Subcutaneous adipose tissue (tissue), 4 donors: Measurements from ENCODE around the gene SH3GL1. TPM values are rescaled to one million over a fixed set of nuclear protein-coding genes. Genes with fewer than 3 reads are reported as not detected.

Source experiments
- CTCF ChIP-seq: fragments of 450-650 bp; IDR thresholded peaks from one replicate; pipeline ENCODE4 v1.5.1; 2016; ENCODE audit warnings: low read depth, mild to moderate bottlenecking, control low read depth, antibody characterized with exemption, moderate library complexity
- total RNA-seq, 4 donors: library from RNA; depleted of rRNA; stranded (reverse); fragments of >200 nt; gene quantifications; one replicate each; pipeline ENCODE4 v1.1.0, GENCODE V29; 2016

SH3GL1 gene
- total RNA-seq, 4 donors from 2014 or later: 28.7 to 43.9 (median 36.4) TPM

DNA sequence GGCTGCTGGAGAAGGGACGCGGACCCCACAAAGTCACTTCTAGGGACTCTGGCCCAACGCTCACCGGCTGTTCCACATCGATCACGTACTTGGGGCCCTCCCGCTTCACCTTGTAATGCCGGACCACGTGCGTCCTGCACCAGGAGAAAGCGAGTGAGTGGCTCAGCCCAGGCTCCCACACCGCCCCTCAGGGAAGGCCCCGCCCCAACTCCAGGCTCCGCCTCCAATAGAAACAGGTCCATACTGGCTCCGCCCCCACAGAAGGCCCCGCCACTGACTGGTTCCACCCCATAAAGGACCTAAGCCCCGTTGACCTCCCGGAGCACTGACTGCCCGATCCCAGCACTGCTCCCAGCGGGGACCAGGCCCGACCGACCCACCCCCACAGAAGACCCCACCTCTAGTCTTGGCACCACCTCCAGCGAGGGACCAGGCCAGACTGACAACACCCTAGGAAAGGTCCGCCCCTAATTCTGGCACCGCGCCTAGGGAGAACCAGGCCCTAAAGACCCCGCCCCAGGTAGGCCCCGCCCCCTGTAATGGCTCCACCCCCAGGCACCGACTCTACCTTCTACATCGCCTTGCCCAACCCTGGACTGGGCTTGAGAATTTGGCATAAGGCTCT lies 73.0 kb downstream of the SH3GL1 start:
- TF ChIP-seq CTCF: no peak

- no peak for TF ChIP-seq CTCF
These were observed 73.5 kb downstream of the SH3GL1 start for GRCh38 chr19:4326837-4327251.

DNA sequence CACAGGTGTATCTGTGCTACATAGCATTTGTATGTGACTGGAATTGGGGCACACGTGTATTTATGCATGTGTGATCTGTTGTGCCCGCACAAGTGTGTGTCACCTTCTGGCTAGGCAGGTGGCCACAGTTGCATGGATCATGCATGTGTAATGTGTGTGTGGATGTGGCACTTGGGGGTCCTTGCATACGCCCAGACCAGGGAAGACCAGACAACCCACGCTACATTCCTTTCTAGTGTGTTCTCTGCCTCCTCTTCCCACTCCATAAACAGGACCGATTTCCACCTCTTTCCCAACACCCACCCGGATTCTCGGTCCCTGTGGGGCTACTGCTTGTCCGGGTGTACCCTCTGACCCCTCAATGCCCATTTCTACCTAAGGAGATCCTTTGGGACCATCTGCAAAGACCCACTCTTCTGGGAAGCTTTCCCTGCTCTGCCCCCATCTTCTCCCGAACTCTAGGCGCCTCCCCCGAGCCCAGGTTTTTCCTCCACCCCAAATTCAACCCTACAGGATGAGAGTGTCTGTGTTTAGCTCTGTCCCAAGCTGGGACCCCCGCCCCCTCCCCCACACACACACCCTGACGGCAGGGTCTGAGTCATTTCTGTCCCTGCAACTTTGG lies 74.0 kb downstream of the SH3GL1 start:
- TF ChIP-seq CTCF: no peak

DNA sequence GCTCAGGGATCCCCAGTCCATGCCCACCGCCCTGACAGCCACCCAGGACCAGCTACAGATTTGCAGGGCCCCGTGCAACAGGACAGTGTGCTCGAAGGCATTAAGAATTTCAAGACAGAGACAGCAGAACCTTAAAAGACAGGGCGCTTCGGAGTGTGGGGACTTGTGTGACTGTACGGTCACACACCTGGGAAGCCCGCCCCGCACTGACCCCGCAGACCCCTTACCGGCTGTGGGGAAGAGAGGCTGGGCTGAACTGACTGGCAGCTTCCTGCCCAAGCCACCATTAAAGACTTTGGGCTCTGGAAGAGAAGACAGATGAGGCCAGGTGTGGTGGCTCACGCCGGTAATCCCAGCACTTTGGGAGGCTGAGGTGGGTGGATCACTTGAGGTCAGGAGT lies 76.1 kb downstream of the SH3GL1 start:
- no peak for TF ChIP-seq CTCF

DNA sequence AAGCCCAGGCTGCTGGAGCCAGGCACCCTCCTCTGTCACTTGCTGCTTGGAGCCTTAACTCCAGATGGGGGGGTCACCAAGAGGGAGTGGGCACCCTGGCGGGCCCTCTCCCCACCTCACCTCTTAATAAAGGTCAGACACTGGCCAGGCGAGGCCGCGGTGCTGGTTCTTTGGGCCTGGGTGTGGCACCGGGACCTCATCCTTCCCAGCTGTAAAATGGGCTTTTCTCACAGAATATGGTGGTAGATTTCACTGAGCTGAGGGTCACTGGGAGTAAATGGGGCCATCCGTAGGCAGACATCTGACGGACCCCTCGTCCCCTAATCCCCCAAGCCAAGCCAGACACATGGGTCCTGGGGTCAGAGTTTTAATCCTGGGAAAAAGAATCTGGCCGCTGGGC lies 76.7 kb downstream of the SH3GL1 start:
- TF ChIP-seq CTCF: no peak

DNA sequence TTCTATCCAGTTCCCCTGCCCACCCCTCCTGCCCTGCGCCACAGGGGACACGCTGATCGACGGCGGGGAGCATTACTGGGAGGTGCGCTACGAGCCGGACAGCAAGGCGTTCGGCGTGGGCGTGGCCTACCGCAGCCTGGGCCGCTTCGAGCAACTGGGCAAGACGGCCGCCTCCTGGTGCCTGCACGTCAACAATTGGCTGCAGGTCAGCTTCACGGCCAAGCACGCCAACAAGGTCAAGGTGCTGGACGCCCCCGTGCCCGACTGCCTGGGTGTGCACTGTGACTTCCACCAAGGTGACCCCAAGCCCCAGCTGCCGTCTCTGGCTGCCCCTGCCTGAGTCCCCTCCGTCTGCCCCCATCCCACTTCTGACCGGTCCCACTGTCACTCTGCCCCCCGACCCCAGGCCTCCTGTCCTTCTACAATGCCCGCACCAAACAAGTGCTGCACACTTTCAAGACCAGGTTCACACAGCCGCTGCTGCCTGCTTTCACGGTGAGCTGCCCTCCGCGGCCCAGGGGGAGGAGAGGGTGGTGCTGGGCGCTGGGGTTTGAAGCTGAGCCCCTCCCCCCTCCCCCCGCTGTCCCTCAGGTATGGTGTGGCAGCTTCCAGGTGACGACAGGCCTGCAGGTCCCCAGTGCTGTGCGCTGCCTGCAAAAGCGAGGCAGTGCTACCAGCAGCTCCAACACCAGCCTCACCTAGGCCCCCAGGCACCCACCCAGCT lies 77.2 kb downstream of the SH3GL1 start:
- no peak for TF ChIP-seq CTCF

- TF ChIP-seq CTCF: no peak
These were observed 79.9 kb downstream of the SH3GL1 start for GRCh38 chr19:4320419-4320818.
